B cell (primary cell): ENCODE data around the gene PINK1.

Experiments used
- EZH2 ChIP-seq: IDR thresholded peaks from 2 replicates; pipeline ENCODE4 v1.6.1; 2012; ENCODE audit warnings: borderline replicate concordance, low read depth, mild to moderate bottlenecking, moderate library complexity, low read length; ENCODE audit not compliant: insufficient read depth, poor library complexity, severe bottlenecking
- TF ChIP-seq, protein P1 (sequence below): fragments of 200-600 bp; IDR thresholded peaks from one replicate; pipeline ENCODE4 v1.8.0; 2022; ENCODE audit warnings: antibody characterized with exemption, mild to moderate bottlenecking

DNA sequence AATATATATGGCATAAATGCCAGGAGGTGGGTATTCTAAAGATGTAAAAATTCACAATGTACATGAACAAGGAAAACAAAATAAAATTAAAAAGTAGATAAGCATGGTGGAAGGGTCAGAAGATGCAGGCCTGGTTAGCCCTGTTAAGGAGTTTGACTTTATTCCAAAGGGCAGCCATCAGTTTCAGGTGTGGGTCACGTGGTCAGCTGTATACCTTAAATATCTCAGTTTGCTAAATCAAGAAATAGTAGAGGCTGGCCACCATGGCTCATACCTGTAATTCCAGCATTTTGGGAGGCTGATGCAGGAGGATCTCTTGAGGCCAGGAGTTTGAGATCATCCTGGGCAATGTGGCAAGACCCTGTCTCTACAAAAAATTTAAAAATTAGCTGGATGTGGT is 8.5 kb upstream of the PINK1 start:
- no peak for TF ChIP-seq EZH2
- TF ChIP-seq, protein P1, sequence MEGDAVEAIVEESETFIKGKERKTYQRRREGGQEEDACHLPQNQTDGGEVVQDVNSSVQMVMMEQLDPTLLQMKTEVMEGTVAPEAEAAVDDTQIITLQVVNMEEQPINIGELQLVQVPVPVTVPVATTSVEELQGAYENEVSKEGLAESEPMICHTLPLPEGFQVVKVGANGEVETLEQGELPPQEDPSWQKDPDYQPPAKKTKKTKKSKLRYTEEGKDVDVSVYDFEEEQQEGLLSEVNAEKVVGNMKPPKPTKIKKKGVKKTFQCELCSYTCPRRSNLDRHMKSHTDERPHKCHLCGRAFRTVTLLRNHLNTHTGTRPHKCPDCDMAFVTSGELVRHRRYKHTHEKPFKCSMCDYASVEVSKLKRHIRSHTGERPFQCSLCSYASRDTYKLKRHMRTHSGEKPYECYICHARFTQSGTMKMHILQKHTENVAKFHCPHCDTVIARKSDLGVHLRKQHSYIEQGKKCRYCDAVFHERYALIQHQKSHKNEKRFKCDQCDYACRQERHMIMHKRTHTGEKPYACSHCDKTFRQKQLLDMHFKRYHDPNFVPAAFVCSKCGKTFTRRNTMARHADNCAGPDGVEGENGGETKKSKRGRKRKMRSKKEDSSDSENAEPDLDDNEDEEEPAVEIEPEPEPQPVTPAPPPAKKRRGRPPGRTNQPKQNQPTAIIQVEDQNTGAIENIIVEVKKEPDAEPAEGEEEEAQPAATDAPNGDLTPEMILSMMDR: no peak
